ENCODE measurements around the gene SPATA6.
"Not testable (repeated sequence)": the region's sequence is repeated elsewhere in the genome, so short reads cannot be mapped to it uniquely, and the experiment has no call there.

Gene SPATA6

DNA sequence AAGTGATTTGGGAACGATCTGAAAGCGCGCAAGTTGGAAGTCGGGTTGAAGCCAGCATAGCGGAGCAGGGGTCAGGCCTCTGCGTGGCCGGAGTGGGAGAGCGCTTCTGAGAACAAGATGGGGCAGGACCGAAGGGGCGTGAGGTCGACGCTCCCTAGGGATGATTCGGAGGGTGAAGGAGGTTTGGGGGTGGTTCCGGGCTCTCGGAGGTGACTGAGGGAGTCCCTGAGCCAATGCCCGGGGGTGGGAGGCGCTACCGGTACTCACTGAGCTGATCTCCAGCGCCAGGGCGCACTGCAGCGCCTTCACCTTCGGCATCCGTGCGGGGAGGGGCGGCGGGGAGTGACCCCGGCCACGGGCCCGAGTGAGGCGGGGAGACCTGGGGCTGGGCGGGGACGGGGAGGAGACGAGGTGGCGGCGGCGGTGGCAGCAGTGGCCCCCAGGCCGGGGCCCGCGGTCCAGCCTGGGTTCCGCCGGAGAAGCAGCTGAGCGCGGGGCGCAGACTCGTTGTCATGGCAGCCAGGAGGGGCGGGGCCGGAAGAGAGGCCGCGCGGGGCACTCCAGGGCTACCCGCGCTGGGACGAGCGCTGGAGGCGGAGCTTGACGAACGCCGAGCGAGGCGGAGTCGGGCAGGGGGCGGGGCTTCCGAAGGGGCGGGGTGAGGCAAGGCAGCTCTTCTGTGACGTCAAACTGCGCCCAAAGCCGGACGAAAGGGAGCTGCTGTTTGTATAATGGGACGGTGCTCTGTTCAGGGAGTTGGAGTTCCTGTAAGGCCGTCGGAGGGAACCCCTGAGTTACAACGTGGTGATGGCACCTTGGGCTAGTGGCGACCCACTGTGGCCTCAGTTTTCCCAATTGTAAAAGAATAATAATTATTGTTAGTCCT, at the start of gene SPATA6:
SPATA6 (minus strand) TSS at position 514 of the 886 bp plus-strand sequence; CDS start at position 318, 196 bp downstream.
- peak; percentile 92 for DNase-seq

DNA sequence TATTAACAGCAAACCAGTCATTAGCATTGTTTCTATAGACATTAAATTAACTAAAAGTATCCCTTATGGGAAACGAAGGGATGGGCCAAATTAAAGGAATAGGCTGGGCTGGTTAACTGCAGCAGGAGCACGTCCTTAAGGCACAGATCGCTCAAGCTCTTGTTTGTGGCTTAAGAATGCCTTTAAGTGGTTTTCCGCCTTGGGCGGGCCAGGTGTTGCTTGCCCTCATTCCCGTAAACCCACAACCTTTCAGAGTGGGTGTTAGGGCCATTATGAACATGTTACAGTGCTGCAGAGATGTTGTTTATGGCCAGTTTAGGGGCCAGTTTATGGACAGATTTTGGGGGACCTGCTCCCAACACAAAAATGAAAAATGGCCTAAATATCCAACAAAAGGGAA, 47.9 kb upstream of the SPATA6 start:
- DNase-seq, result not testable (repeated sequence)

DNA sequence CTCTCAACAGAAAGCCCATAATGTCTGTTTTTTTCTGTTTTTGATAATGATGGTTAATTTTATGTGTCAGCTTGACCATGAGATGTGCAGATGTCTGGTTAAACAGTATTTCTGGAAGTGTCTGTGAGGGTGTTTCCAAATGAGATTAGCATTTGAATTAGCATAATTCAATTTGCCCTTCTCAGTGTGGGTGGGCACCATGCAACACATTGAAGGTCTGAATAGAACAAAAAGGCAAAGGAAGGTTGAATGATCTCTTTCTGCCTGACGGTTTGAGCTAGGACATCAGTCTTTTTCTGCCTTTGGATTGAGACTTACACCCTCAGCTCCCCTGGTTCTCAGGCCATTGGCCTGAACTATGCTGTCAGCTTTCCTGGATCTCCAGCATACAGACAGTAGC, 34.9 kb upstream of the SPATA6 start:
- DNase-seq, result no peak

DNA sequence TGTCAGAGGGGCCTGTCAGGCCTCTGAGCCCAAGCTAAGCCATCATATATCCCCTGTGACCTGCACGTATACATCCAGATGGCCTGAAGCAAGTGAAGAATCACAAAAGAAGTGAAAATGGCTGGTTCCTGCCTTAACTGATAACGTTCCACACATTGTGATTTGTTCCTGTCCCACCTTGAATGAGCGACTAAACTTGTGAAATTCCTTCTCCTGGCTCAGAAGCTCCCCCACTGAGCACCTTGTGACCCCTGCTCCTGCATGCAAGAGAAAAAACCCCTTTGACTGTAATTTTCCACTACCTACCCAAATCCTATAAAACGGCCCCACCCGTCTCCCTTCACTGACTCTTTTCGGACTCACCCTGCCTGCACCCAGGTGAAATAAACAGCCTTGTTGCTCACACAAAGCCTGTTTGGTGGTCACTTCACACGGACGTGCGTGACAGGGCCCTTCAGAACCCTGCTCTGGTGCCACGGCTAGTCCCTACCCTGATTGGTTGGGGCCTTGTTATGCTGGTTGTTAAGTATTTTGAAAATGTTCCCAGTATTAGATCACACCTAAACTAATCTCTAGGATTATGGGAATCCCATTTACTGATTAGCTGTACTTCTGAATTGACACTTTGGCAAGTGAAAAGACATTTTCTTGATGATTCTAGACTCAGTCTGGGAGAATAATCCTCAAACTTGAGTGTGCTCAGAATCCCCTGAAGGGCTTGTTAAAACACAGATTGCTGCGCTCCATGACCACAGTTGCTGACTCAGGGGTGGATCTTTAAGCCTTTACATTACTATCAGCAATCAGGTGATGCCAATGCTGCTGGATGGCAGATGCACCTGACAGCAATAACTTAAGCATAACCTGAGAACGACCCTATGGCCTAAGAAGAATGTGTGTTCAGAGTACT, 28.8 kb upstream of the SPATA6 start:
- DNase-seq, result no peak

DNA sequence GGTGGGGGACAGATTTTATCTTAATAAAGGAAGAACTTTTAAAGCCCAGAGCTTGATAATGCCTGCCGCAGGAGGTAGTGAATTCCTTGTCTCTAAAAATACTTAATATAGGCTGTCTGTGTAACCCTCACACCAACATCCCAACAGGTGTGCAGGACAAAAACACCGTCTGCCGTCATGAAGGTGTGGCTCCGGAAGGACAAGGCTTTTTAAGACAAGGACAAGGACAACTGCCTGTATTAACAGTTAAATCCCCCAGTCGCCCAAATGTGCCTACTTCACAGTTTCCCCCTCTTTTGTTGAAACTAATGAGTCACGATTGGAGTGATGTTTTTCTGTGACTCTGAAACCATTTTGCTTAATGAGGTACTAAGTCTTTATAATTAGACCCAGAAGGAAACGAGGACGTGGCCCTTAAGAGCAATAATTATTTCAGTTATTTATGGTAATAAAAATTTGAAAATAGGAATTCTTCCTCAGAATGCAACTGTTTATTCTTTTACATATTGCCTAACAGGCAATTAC, 27.3 kb upstream of the SPATA6 start:
- DNase-seq, result no peak

DNA sequence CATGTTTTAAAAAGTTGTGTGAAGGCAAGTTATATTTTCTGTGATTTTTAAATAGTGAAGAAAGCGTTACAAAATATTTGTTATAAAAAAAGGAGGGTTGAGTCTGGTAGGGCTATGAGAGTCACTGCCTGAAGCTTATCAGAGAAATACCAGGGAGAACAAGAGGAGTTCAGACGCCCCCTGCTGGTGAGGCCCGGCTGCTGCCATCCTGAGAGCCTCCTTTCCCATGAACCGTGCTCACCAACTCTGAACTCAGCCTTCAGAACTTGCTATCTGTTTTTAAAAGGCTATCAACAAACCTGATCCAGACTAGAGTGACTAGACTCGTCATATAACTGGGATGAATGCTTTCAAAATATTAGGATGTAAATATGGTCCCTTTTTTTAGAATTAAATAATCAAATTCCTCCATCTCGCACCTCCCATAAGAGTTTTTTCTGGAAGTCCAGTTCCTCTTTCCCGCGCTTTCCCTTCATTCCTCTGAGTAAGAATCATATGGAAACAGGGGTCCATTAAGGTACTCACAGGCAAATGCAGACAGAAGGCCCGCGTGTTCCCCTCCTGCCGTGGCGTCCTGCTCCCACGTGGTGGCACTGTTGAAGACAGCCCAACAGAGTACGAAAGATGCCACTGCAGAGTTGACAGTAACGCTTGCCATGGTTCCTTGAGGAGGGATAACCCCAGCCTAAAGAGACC, 26.2 kb upstream of the SPATA6 start:
- DNase-seq, result peak; percentile 11

DNA sequence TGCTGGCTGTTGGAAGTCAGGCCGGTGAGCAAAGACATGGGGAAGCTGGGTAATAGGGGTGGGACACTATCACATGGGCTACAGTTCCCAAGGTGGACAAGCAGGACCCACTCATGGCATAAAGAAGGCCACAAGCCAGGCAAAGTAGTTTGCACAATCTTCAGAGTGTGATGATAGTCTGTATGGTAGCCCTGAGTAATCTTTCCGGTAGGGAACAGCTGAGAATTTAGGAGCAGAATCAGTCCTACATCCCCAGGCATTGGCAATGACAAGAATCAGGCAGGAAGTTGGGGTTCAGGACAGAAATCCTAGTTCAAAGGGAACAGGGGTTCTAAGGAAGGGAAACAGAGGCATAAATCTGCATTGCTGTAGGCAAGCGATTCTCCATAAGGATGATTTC, 23.9 kb upstream of the SPATA6 start:
- DNase-seq, result no peak

DNA sequence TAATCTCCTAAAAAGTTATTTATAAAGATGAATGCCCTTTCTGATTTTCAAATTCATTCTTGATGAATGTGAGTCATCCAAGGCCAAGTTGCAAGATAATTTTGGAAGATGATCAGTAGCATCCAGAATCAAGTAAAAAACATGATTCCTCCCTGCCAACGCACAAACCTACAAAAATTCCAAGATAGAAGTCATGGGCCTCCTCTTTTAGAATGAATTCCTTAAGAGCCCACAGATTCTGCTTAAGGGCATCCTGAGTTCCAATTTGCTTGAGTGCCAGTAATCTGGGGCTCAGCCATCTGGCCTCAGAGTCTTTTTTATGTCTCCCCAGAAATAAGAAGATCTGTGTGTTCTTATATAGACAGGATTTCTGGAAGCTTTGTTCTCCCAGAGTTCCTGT, 23.2 kb upstream of the SPATA6 start:
- no peak for DNase-seq

DNA sequence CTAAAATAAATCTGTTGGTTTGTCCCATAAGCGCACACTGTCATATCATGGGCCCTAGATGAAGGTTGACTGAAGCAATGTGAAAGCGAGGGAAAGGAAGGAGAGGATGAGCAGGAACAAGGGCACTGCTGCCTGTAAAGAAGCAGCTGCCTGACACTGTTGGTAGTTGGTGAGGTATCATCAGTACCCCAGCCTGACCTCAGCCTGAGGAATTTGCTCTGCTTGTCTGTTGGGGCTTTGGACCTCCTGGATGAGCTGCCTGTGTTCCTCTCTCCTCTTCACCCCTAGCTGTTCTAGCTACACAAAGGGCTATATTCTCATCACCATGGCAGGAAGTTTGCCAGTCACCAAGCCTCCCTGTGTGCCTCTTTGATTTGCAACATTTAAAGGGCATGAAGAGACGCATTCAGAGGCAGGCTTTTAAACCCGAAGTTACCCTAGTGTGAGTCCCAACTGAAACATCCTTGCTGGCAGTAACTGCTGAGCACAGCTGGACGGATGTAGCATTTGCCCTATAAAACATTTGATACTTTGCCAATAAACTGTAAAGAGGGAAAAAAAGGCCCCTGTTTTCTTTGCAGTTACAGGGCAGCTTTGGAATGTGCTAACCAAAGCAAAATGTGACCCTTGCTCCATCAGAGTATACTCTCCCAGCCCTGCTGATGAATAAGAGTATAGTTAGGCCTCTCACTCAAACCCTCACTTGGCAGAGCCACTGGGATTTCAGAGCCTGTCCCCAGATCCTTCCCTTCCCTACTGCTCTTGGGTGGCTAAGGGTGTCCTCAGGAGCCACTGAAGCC, 22.2 kb upstream of the SPATA6 start:
- peak; percentile 73 for DNase-seq

DNA sequence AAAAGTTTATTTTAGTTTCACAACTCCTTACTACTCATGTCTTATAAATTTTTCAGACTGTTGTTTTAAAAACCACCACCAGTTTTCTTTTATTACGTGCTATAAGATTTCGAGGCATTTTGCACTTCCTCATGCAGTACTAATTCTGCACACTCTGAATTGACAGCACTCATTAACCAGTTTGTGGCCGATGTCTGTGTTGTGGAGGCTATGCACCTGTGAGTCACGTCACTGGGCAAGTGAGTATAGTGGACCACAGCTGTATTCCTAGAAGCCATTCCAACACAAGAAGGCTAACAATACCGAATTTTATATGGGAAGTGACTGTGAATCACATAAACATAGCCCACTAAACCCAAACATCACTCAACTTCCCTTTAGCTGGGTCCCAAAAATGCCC, 21.0 kb upstream of the SPATA6 start:
- no peak for DNase-seq

DNA sequence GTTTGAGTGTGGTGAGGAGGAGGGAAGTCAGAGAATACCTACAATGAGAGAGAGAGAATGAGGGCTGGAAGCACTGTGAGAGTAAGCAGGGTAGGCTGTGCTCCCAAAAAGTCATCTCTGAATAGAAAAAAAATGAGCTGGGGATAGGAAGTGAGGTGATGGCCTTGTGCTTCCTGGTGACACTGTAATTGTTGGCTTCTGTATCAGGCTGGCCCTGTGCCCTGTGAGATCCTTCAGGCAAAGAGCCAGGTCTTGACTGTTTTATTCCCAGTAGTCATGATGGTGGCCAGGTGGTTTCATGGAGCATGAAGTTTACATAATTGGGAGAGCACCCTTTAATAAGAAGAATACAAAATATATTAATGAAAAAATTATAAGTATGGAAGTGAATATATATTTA, 20.4 kb upstream of the SPATA6 start:
- DNase-seq, result peak; percentile 76

DNA sequence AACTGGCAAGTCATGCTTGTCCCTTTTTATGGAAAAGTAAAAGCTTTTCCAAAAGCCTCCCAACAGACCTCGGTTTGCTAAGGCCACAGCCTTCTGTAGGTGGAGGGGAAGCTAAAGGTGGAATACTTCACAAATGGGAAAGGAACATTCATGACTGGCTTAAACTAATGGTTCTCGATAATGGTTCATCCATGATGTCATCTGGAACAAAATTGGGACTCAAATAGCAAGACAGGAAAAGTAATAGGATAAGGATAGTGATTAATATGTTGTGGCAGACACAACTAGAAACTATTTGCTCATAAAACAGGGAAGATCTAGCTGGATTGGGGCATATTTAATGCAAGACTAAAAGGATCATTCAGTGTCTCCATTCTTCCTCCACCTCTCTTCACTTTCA, 16.7 kb upstream of the SPATA6 start:
- DNase-seq, result no peak

DNA sequence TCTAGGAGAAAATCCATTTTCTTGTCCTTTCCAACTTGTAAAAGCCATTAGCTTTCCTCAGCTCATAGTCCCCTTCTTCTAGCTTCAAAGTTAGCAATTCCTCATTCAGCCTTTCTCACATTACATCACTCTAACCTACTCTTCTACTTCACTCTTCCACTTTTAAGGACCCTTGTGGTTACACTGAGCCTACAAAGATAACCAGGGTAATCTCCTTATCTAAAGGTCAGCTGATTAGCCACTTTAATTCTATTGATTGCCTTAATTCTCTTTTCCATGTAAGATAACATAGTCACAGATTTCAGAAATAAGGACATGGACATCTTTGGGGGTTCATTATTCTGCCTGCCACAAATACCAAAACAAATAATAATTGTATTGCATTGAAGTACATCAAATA, 8.5 kb upstream of the SPATA6 start:
- DNase-seq, result no peak

DNA sequence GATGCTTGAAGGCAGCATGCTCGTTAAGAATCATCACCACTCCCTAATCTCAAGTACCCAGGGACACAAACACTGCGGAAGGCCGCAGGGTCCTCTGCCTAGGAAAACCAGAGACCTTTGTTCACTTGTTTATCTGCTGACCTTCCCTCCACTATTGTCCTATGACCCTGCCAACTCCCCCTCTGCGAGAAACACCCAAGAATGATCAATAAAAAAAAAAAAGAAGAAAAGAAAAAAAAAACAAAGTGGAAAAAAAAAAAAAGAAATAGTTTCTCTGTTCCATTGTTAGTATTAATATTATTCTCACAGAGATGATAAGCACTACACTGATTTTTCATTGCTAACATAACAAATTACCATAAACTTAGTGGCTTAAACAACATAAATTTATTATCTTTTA, 8.0 kb upstream of the SPATA6 start:
- DNase-seq, result not testable (repeated sequence)

DNA sequence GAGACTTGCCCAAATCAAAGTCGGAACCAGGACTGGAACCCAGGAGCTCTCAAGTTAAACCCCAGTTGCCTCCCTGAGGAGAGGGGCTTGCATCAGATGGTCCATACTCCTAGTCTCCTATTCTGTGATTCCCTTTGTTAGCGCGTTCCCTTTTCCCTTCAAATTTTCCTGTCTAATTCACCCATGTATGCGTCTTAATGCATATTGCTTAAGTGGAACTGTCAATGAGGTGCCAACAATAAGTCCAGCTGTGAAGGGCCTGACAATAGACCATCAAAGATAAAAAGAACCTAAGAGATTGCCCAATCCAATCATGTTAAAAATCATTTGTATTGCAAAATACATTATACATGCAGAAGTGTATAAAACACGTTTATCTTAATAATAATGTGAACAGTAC, 634 bp upstream of the SPATA6 start:
- no peak for DNase-seq

DNA sequence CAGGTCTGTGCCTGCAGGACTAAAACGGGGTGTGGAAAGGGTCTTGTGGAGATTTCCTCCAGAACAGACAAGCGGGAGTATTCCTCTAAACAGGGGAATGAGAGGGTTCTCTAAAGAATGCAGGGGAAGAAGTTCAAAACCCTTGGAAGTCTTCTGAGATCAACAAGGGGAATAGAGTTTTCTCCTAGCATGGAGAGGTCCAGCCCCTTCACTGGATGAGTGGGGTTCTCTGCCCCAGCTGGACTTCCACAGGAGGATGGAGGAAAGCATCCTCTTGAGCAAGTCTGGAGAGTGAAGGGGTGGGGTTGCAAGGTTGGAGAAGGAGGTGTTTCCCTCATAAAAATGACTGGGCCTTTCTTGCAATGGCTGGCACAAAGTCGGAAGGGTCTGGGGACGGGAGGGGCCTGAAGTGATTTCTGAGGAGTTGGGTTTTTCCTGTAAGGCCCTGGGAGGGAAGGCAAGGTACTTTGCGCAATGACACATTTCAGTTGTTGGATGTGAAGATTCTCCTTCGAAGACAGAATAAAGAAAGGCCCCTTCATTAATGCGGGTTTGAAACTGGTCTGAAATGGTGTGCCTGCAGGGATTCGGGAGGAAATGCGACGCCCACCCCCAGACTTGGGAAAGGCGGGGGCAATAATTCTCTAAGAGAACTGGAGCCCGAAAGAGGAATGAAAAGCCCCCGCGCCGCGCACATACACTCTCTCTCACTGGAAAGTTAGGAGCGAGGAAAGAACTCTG, 884 bp downstream of the SPATA6 start:
- DNase-seq, result no peak

DNA sequence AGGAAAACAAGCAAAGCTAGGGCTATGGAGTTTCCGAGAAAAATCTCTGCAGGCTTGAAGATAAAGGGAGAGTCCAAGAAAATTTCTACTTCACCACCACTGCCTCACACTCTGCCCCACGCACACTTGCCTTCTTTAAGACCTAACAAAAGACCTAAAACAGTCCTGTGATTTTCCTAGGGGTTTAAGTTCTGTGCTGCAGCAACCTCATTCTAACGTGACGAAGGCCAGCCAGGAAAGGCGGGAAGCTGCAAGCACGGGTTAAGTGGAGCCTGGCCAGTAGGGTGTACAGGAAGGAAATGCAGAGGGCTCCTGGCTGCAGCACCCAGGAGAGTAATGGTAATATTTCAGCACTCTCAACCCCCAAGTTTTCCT, 1.5 kb downstream of the SPATA6 start:
- peak; percentile 30 for DNase-seq

DNA sequence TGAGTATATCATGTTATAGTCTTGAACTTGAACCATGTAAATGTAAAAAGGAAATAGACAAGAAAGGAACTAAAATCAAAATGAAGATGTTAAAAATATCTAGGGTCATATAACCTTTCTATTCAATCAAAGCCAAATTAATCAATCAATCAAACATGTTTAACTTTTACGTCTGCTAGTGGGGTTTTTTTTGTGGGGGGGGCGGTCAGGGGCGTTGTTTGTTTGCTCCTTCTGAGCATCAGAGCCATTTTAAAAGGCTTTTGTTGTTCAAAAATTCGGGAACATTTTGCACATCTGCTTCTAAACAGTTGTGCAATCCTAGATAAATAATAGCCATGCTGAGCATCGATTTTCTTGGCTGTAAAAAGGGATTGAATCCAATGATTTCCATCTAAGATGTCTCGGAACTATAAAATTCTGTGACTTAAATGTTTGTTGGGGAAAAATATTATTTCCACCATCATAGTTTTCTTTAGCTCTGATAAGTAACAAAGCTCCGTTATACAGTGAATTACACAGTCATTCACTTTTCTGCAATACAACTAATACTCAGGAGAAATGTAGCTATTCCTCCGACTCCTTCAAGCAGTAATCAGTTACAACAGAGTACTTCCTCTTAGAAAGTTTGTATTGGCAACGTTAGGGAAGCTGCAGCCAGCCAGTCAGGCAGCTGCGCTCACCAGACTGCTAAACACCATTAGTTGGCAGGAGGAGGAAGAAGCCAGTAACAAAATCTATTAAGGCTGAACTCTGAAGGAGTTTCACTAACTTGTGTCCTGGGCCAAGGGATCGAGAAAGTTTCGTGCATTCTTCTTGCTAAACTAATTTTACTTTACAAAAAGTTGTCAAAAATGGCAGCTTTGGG, 2.2 kb downstream of the SPATA6 start:
- DNase-seq, result no peak

DNA sequence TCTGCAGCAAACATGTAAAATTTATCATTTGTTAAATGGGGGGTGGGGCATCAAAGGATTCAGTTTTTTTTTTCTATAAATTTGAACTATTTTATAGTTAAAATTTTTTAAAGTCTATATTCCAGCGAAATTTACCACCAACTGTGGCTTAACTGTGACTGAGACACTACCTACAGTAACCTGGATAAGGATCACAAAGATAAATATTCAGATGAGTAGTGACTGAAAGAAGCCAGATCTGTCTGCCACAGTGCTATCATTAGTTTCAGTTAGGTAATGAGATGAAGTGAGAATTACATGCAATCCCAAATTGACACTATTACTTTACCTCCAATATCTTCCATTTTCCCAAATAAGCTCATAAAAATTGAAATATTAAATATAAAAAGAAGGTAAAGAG, 5.4 kb downstream of the SPATA6 start:
- no peak for DNase-seq

DNA sequence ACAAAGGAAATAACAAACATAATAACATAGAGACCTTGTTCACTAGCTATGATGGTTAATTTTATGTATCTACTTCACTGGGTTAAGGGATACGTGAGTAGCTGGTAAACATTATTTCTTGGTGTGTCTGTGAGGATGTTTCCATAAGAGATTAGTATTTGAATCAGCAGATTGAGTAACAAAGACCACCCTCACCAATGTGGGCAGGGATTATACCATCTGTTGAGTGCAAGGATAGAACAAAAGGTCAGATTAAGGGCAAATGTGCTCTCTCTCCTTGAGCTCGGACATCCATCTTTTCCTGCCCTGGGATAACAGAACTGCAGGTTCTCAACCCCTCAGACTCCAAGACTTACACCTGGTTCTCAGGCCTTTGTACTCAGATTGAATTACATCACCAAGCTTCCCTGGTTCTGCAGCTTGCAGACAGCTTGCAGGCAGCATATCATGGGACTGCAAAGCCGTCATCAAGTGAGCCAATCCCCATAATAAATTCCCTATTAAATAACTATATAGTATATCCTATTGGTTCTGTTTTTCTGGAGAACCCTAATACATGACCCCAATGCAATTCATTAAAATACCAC, 9.2 kb downstream of the SPATA6 start:
- no peak for DNase-seq

Measured in DMS79 (cell line).